ENCODE measurements around the gene DOCK4. TPM values are rescaled to one million over a fixed set of nuclear protein-coding genes. Genes with fewer than 3 reads are reported as not detected.

DOCK4 gene
- total and polyA plus RNA-seq, 10 of the 15 experiments (the other 5 are each of a cell fraction or from before 2014, with no cell fraction given) = 0.03 to 0.73 (median 0.38) TPM

DNA sequence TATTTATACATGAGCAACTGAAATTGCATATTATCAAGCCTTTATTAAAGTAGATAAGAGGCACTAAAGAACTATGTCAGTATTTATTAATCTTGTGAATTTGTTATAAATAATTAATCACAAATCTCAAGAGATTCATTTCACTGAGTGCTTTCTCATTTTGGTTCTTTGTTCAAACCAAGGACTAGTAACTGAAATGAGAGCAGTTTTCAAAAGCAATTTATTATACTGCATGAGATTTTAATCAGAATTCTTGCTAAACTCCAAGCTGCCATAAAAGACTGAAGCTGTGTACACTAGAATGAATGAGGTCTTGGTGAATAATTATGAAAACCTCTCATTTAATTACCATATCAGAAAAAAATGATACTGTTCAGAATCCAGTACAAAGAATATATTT, 419.1 kb downstream of the DOCK4 start:
- ChIA-PET CTCF (no interaction called here), SMC1A (ENCODE audit: uncharacterized antibody, unreplicated experiment) (no interaction called here), POLR2A (no interaction called here), RAD21 (ENCODE audit: unreplicated experiment) (no interaction called here)
- H3K27ac ChIP-seq (ENCODE audit: control insufficient read depth, insufficient read depth) = no peak overlapping the region
- H3K4me2 ChIP-seq (ENCODE audit: control insufficient read depth, insufficient read depth) = no peak overlapping the region
- FAIRE-seq (no peak), DNase-seq (ENCODE audit: low read depth, low spot score) (no peak), ATAC-seq (no peak)
- no peaks in the 10 kb centered on the region for H3K27me3 ChIP-seq (replicated peaks in 1 of 2; ENCODE audit: control insufficient read depth in 2 of 2, insufficient read depth in 2 of 2, low read length in 1 of 2)
- H3K36me3 ChIP-seq (ENCODE audit: control insufficient read depth in 2 of 2, insufficient read depth in 2 of 2, low read length in 1 of 2) = no peaks in the 10 kb centered on the region
- no TSS peak for BruUV-seq (replicated peaks)
- H2AFZ ChIP-seq (ENCODE audit: control insufficient read depth, low read depth, low read length) = no peak overlapping the region
- no peaks in the 10 kb centered on the region for H3K79me2 ChIP-seq (ENCODE audit: control insufficient read depth, insufficient read depth, low read length)
- intact Hi-C loops (cut with micrococcal nuclease; ENCODE audit: unreplicated experiment) (no loop called here), in situ Hi-C loops (cut with MboI) (no loop called here)
- no peaks in the 10 kb centered on the region for H3K4me1 ChIP-seq (ENCODE audit: control insufficient read depth, insufficient read depth, low read length)
- no peak overlapping the region for H3K4me3 ChIP-seq
- no peak overlapping the region for H3K9ac ChIP-seq (ENCODE audit: control insufficient read depth, insufficient read depth, low read length)
- no peaks in the 10 kb centered on the region for H3K9me3 ChIP-seq (replicated peaks; ENCODE audit: control insufficient read depth, insufficient read depth, low read length)
- no peaks in the 10 kb centered on the region for H4K20me1 ChIP-seq (ENCODE audit: control insufficient read depth, insufficient read depth)
- TF ChIP-seq GATAD2B (conservative IDR thresholded peaks at IDR 0.05; ENCODE audit: low read depth) = no peak
- no peak for TF ChIP-seq JUNB (IDR thresholded peaks at IDR 0.05)
- TF ChIP-seq, protein P1, sequence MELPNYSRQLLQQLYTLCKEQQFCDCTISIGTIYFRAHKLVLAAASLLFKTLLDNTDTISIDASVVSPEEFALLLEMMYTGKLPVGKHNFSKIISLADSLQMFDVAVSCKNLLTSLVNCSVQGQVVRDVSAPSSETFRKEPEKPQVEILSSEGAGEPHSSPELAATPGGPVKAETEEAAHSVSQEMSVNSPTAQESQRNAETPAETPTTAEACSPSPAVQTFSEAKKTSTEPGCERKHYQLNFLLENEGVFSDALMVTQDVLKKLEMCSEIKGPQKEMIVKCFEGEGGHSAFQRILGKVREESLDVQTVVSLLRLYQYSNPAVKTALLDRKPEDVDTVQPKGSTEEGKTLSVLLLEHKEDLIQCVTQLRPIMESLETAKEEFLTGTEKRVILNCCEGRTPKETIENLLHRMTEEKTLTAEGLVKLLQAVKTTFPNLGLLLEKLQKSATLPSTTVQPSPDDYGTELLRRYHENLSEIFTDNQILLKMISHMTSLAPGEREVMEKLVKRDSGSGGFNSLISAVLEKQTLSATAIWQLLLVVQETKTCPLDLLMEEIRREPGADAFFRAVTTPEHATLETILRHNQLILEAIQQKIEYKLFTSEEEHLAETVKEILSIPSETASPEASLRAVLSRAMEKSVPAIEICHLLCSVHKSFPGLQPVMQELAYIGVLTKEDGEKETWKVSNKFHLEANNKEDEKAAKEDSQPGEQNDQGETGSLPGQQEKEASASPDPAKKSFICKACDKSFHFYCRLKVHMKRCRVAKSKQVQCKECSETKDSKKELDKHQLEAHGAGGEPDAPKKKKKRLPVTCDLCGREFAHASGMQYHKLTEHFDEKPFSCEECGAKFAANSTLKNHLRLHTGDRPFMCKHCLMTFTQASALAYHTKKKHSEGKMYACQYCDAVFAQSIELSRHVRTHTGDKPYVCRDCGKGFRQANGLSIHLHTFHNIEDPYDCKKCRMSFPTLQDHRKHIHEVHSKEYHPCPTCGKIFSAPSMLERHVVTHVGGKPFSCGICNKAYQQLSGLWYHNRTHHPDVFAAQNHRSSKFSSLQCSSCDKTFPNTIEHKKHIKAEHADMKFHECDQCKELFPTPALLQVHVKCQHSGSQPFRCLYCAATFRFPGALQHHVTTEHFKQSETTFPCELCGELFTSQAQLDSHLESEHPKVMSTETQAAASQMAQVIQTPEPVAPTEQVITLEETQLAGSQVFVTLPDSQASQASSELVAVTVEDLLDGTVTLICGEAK (IDR thresholded peaks at IDR 0.05; ENCODE audit: borderline replicate concordance) = no peak
- TF ChIP-seq ZNF217 (IDR thresholded peaks at IDR 0.05) = no peak
- no peak for TF ChIP-seq BMI1 (IDR thresholded peaks at IDR 0.05; ENCODE audit: borderline replicate concordance)
- TF ChIP-seq, protein P2, sequence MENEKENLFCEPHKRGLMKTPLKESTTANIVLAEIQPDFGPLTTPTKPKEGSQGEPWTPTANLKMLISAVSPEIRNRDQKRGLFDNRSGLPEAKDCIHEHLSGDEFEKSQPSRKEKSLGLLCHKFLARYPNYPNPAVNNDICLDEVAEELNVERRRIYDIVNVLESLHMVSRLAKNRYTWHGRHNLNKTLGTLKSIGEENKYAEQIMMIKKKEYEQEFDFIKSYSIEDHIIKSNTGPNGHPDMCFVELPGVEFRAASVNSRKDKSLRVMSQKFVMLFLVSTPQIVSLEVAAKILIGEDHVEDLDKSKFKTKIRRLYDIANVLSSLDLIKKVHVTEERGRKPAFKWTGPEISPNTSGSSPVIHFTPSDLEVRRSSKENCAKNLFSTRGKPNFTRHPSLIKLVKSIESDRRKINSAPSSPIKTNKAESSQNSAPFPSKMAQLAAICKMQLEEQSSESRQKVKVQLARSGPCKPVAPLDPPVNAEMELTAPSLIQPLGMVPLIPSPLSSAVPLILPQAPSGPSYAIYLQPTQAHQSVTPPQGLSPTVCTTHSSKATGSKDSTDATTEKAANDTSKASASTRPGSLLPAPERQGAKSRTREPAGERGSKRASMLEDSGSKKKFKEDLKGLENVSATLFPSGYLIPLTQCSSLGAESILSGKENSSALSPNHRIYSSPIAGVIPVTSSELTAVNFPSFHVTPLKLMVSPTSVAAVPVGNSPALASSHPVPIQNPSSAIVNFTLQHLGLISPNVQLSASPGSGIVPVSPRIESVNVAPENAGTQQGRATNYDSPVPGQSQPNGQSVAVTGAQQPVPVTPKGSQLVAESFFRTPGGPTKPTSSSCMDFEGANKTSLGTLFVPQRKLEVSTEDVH (IDR thresholded peaks at IDR 0.05; ENCODE audit: low read depth, partially characterized antibody) = no peak
- TF ChIP-seq, protein P3, sequence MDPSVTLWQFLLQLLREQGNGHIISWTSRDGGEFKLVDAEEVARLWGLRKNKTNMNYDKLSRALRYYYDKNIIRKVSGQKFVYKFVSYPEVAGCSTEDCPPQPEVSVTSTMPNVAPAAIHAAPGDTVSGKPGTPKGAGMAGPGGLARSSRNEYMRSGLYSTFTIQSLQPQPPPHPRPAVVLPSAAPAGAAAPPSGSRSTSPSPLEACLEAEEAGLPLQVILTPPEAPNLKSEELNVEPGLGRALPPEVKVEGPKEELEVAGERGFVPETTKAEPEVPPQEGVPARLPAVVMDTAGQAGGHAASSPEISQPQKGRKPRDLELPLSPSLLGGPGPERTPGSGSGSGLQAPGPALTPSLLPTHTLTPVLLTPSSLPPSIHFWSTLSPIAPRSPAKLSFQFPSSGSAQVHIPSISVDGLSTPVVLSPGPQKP (IDR thresholded peaks at IDR 0.05; ENCODE audit: low read depth, low read length) = no peak
- no peak for TF ChIP-seq LARP7 (IDR thresholded peaks at IDR 0.05)
- TF ChIP-seq CHD1 (IDR thresholded peaks at IDR 0.05; ENCODE audit: low read depth, low read length) = no peak
- no peak for TF ChIP-seq CHD4 (IDR thresholded peaks at IDR 0.05)
- TF ChIP-seq ESRRA (IDR thresholded peaks at IDR 0.05; ENCODE audit: low read length) = no peak
- TF ChIP-seq, protein P4, sequence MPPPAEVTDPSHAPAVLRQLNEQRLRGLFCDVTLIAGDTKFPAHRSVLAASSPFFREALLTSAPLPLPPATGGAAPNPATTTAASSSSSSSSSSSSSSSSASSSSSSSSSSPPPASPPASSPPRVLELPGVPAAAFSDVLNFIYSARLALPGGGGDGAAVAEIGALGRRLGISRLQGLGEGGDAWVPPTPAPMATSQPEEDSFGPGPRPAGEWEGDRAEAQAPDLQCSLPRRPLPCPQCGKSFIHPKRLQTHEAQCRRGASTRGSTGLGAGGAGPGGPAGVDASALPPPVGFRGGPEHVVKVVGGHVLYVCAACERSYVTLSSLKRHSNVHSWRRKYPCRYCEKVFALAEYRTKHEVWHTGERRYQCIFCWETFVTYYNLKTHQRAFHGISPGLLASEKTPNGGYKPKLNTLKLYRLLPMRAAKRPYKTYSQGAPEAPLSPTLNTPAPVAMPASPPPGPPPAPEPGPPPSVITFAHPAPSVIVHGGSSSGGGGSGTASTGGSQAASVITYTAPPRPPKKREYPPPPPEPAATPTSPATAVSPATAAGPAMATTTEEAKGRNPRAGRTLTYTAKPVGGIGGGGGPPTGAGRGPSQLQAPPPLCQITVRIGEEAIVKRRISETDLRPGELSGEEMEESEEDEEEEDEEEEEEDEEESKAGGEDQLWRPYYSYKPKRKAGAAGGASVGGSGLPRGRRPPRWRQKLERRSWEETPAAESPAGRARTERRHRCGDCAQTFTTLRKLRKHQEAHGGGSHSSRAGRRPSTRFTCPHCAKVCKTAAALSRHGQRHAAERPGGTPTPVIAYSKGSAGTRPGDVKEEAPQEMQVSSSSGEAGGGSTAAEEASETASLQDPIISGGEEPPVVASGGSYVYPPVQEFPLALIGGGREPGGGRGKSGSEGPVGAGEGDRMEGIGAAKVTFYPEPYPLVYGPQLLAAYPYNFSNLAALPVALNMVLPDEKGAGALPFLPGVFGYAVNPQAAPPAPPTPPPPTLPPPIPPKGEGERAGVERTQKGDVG (CRISPR knock-in tag; IDR thresholded peaks at IDR 0.05) = no peak
- no peak for TF ChIP-seq SMC3 (IDR thresholded peaks at IDR 0.05; ENCODE audit: borderline replicate concordance, low read length)
- TF ChIP-seq KLF5 (IDR thresholded peaks at IDR 0.05; ENCODE audit: partially characterized antibody) = no peak
- TF ChIP-seq NFXL1 (IDR thresholded peaks at IDR 0.05; ENCODE audit: borderline replicate concordance) = no peak
